ENCODE data around the gene ZNF782. TPM values are rescaled to one million over a fixed set of nuclear protein-coding genes. Genes with fewer than 3 reads are reported as not detected.
"Not testable (repeated sequence)": the region's sequence is repeated elsewhere in the genome, so short reads cannot be mapped to it uniquely, and the experiment has no call there.

ZNF782 gene
- total and polyA plus RNA-seq, 8 donors = 2.3 to 6.8 (median 4.7) TPM

- TF ChIP-seq, protein P1, sequence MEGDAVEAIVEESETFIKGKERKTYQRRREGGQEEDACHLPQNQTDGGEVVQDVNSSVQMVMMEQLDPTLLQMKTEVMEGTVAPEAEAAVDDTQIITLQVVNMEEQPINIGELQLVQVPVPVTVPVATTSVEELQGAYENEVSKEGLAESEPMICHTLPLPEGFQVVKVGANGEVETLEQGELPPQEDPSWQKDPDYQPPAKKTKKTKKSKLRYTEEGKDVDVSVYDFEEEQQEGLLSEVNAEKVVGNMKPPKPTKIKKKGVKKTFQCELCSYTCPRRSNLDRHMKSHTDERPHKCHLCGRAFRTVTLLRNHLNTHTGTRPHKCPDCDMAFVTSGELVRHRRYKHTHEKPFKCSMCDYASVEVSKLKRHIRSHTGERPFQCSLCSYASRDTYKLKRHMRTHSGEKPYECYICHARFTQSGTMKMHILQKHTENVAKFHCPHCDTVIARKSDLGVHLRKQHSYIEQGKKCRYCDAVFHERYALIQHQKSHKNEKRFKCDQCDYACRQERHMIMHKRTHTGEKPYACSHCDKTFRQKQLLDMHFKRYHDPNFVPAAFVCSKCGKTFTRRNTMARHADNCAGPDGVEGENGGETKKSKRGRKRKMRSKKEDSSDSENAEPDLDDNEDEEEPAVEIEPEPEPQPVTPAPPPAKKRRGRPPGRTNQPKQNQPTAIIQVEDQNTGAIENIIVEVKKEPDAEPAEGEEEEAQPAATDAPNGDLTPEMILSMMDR (IDR thresholded peaks at IDR 0.05) = no peak
- WGBS, 2 donors = 100% methylated on average over 1 of the region's 1 CpG
- Histone ChIP-seq H3K27ac (no peak overlapping the region), H3K27me3 (no peaks in the 10 kb centered on the region), H3K4me1 (no peaks in the 10 kb centered on the region), H3K36me3 (peaks cover 0 to 5% (median 0%) of the 10 kb centered on the region in 3 donors), H3K4me3 (no peak overlapping the region), H3K9me3 (peaks cover 0 to 13% (median 6%) of the 10 kb centered on the region in 4 donors)
- no peak for DNase-seq
- no peak for FAIRE-seq
- no peak for ATAC-seq
- intact Hi-C loops (cut with DNase I) = no loop called here
These were observed 40.7 kb downstream of the ZNF782 start for GRCh38 chr9:96813607-96814006.

- H3K4me1 ChIP-seq; FAIRE-seq; H3K27me3 ChIP-seq; intact Hi-C loops (cut with DNase I); DNase-seq; H3K9me3 ChIP-seq; H3K27ac ChIP-seq; H3K4me3 ChIP-seq; ATAC-seq: not testable (repeated sequence)
- peaks cover 0 to 20% (median 0%) of the 10 kb centered on the region in 3 donors for H3K36me3 ChIP-seq
- WGBS, 2 donors = no CpG with 5 or more reads among the region's 2 CpGs
These were observed 55.4 kb downstream of the ZNF782 start for GRCh38 chr9:96798959-96799358.

DNA sequence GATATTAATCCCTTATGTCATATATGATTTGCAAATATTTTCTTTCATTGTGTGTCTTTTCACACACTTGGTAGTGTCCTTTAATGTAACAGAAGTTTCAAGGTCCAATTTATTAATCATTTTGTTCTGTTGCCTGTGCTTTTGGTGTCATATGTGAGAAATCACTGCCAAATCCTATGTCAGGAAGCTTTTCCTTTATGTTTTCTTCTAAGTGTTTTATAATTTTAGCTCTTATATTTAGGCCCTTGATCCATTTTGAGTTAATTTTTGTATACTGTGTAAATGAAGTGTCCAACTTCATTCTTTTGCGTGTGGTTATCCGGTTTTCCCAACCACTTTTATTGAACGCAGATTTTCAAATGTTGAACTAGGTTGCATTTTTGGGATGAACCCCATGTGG, 70.3 kb downstream of the ZNF782 start:
- Histone ChIP-seq H3K27ac (no peak overlapping the region), H3K4me3 (no peak overlapping the region), H3K27me3 (no peaks in the 10 kb centered on the region), H3K4me1 (peaks cover 0 to 4% (median 0%) of the 10 kb centered on the region in 3 donors), H3K36me3 (no peaks in the 10 kb centered on the region), H3K9me3 (no peaks in the 10 kb centered on the region)
- intact Hi-C loops (cut with DNase I) = no loop called here
- DNase-seq (no peak), ATAC-seq (no peak), FAIRE-seq (no peak)
- TF ChIP-seq, protein P1 (IDR thresholded peaks at IDR 0.05) = no peak
- WGBS, 2 donors = 97 to 98% methylated on average over 3 of the region's 3 CpGs

- Histone ChIP-seq H3K36me3 (no peaks in the 10 kb centered on the region), H3K9me3 (no peaks in the 10 kb centered on the region), H3K4me1 (peaks cover 0 to 5% (median 0%) of the 10 kb centered on the region in 3 donors), H3K4me3 (no peak overlapping the region), H3K27ac (no peak overlapping the region), H3K27me3 (no peaks in the 10 kb centered on the region)
- DNase-seq = no peak
- TF ChIP-seq, protein P1 (IDR thresholded peaks at IDR 0.05) = no peak
- ATAC-seq = no peak
- intact Hi-C loops (cut with DNase I) = no loop called here
- FAIRE-seq = no peak
These were observed 72.1 kb downstream of the ZNF782 start for GRCh38 chr9:96782235-96782634.

DNA sequence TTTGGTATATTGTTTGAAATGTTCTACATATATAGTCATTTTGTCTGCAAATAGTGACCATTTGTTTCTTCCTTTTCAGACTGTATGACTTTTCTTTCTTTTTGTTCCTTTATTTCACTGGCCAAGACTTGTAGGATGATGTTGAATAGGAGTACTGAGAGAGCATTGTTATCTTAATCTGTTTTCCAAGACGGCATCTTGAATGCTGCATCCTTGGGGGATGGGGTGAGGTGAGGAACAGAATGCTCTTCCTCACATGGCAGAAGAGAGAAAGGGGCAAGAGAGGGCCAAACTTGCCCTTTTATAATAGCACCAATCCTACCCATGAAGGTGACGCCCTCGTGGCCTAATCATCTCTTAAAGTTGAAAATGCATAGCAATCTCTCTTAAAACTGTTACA, 72.8 kb downstream of the ZNF782 start:
- TF ChIP-seq, protein P1 (IDR thresholded peaks at IDR 0.05) = no peak
- Histone ChIP-seq H3K9me3 (no peaks in the 10 kb centered on the region), H3K27me3 (no peaks in the 10 kb centered on the region), H3K4me3 (no peak overlapping the region), H3K36me3 (no peaks in the 10 kb centered on the region), H3K27ac (no peak overlapping the region), H3K4me1 (peaks cover 0 to 9% (median 0%) of the 10 kb centered on the region in 3 donors)
- intact Hi-C loops (cut with DNase I) = no loop called here
- 74 to 75% methylated on average over 3 of the region's 3 CpGs for WGBS, 2 donors
- ATAC-seq (no peak), DNase-seq (no peak), FAIRE-seq (no peak)
